Measurements from ENCODE around the gene WBP2. TPM values are rescaled to one million over a fixed set of nuclear protein-coding genes. Genes with fewer than 3 reads are reported as not detected.

The WBP2 gene
- total RNA-seq, 4 donors from 2014 or later = 129 to 259 (median 148) TPM

DNA sequence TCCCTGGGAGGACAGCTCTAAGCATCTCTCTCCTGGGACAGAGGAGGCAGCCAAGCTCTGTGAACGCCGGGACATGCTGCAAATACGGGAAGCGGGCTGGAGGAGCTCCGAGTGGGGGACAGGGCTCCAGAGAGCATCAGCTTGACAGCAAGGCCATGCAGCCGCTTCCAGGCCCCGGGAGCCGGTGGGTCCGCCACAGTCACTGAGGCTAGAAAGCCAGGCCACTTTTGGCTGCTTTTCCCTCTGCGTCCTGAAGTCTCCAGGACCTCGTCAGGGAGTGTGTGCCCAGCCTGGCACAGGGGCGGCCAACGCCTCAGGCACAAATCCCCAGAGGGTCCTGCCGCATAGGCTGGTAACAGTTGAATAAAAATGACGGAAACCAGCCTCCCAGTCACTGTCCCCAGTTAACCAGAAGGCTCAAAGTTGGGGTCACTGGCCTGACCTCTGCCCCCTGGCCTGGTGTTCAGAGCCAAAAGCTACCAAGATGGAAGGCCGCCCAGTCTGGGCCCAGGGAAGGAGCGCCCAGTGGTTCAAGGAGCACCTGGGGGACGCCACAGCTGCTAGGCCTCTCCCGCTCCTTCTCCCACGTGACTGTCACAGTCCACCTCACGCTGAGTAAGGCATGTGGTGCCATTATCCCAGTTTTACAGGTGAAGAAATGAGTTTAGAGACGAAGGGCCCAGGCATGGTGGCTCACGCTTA lies 44.8 kb upstream of the WBP2 start:
- in situ Hi-C loops (cut with MboI; ENCODE audit: low sequenced_read_pairs in 4 of 4) = loop anchor here in 1 of 4 donors (25.0 kb wide), 1 partner anchor 138 kb away; the partner anchor contains the start of gene GALK1
- intact Hi-C loops (cut with DNase I; ENCODE audit: low total_unique reads) = loop anchor here (5.0 kb wide), 2 partner anchors 118 to 133 kb away; partner anchors contain the start of genes GALK1 and UNK

DNA sequence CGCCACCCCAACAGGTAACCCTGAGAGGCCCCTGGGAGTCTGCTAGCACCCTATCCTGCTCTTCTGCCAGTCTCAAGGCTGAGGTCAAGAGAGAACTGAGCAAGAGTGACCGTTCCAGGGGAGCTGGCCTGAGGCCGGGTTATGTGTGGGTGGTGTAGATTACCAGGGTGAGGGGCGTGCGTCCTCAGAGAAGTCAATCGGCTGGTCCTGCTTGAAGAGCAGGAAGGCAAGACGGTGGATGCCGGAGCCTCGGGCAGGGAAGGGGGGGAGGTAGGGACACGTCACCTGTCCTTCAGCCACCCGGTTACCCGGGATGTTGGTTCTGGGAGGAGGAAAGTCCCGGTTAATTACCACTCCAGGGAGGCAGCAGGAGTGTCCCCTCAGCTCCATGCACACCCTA lies 44.2 kb upstream of the WBP2 start:
- intact Hi-C loops (cut with DNase I; ENCODE audit: low total_unique reads) = loop anchor here (5.0 kb wide), 2 partner anchors 117 to 132 kb away; partner anchors contain the start of genes GALK1 and UNK
- in situ Hi-C loops (cut with MboI; ENCODE audit: low sequenced_read_pairs in 4 of 4) = loop anchor here in 1 of 4 donors (25.0 kb wide), 1 partner anchor 137 kb away; the partner anchor contains the start of gene GALK1
- no peak for ATAC-seq

More for the DNA sequence above, 44.8 kb upstream of the WBP2 start:
- H3K4me3 ChIP-seq = no peak overlapping the region
- TF ChIP-seq, protein P1, sequence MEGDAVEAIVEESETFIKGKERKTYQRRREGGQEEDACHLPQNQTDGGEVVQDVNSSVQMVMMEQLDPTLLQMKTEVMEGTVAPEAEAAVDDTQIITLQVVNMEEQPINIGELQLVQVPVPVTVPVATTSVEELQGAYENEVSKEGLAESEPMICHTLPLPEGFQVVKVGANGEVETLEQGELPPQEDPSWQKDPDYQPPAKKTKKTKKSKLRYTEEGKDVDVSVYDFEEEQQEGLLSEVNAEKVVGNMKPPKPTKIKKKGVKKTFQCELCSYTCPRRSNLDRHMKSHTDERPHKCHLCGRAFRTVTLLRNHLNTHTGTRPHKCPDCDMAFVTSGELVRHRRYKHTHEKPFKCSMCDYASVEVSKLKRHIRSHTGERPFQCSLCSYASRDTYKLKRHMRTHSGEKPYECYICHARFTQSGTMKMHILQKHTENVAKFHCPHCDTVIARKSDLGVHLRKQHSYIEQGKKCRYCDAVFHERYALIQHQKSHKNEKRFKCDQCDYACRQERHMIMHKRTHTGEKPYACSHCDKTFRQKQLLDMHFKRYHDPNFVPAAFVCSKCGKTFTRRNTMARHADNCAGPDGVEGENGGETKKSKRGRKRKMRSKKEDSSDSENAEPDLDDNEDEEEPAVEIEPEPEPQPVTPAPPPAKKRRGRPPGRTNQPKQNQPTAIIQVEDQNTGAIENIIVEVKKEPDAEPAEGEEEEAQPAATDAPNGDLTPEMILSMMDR (IDR thresholded peaks at IDR 0.05 in 4 of 5, conservative IDR thresholded peaks at IDR 0.05 in 1 of 5) = no peak
- TF ChIP-seq POLR2A (IDR thresholded peaks at IDR 0.05) = no peak
- no peak for DNase-seq
- no peaks in the 10 kb centered on the region for H3K9me3 ChIP-seq
- no peaks in the 10 kb centered on the region for H3K27me3 ChIP-seq
- H3K4me1 ChIP-seq = peaks cover 26 to 33% of the 10 kb centered on the region in 2 donors
- ATAC-seq = no peak
- peaks cover 0 to 45% of the 10 kb centered on the region in 2 donors for H3K36me3 ChIP-seq
- H3K27ac ChIP-seq = no peak overlapping the region

DNA sequence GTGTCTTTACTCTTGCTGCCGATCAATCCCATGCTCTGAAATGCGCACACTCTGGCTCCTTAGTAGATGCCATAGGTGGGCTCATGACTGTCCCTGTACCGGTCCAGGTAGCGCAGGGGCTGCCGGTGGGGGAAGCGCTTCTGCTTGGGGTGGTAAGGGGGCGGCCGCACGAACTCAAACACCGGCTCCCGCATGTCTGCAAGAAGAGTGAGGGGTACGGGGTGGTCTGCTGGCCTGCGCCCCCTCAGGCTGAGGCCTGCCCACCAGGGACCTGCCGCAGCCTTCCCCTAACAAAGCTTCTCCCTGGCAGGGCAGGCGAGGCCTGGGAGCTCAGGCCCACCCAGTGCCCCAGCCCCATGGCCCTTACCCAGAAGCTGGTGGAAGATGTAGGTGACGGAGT lies 43.7 kb upstream of the WBP2 start:
- H3K9me3 ChIP-seq = no peaks in the 10 kb centered on the region
- DNase-seq (no peak), ATAC-seq (no peak)
- H3K4me3 ChIP-seq = no peak overlapping the region
- peaks cover 25 to 39% of the 10 kb centered on the region in 2 donors for H3K4me1 ChIP-seq
- peaks cover 0 to 45% of the 10 kb centered on the region in 2 donors for H3K36me3 ChIP-seq
- no peaks in the 10 kb centered on the region for H3K27me3 ChIP-seq
- TF ChIP-seq, protein P1 (IDR thresholded peaks at IDR 0.05 in 4 of 5, conservative IDR thresholded peaks at IDR 0.05 in 1 of 5) = no peak
- no peak for TF ChIP-seq POLR2A (IDR thresholded peaks at IDR 0.05)
- intact Hi-C loops (cut with DNase I; ENCODE audit: low total_unique reads) (loop anchor here (5.0 kb wide), 2 partner anchors 116 to 131 kb away; partner anchors contain the start of genes GALK1 and UNK), in situ Hi-C loops (cut with MboI; ENCODE audit: low sequenced_read_pairs in 4 of 4) (loop anchor here in 1 of 4 donors (25.0 kb wide), 1 partner anchor 136 kb away; the partner anchor contains the start of gene GALK1)
- no peak overlapping the region for H3K27ac ChIP-seq

More for the DNA sequence above, 44.2 kb upstream of the WBP2 start:
- H3K4me3 ChIP-seq = no peak overlapping the region
- DNase-seq = no peak
- H3K27me3 ChIP-seq = no peaks in the 10 kb centered on the region
- H3K4me1 ChIP-seq = peaks cover 28 to 39% of the 10 kb centered on the region in 2 donors
- TF ChIP-seq, protein P1 (IDR thresholded peaks at IDR 0.05 in 4 of 5, conservative IDR thresholded peaks at IDR 0.05 in 1 of 5) = no peak
- no peak for TF ChIP-seq POLR2A (IDR thresholded peaks at IDR 0.05)
- no peak overlapping the region for H3K27ac ChIP-seq
- H3K9me3 ChIP-seq = no peaks in the 10 kb centered on the region
- peaks cover 0 to 45% of the 10 kb centered on the region in 2 donors for H3K36me3 ChIP-seq

DNA sequence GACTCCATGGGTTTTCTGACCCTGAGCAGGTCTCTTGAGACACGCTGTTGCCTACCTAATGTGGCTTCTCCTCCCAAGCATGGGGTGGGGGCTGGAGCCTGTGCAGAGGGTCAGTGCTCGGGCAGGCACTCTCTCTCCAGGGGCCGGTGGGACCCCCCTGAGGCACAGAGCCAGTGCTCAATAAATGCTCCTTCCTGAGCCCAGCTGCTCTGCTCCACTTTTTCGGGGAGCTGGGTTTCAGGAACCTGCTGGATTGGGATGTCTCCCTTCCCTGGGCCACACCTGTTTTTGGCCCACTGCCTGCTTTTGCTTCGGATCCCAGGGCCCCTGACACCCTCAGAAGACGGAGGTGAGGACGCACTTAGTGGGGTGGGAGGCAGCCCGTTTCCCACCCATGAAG lies 42.9 kb upstream of the WBP2 start:
- TF ChIP-seq, protein P1 (IDR thresholded peaks at IDR 0.05 in 4 of 5, conservative IDR thresholded peaks at IDR 0.05 in 1 of 5) = no peak
- no peak for TF ChIP-seq POLR2A (IDR thresholded peaks at IDR 0.05)
- Histone ChIP-seq H3K4me3 (no peak overlapping the region), H3K36me3 (peaks cover 0 to 44% of the 10 kb centered on the region in 2 donors), H3K4me1 (peaks cover 18 to 33% of the 10 kb centered on the region in 2 donors), H3K9me3 (no peaks in the 10 kb centered on the region), H3K27me3 (no peaks in the 10 kb centered on the region), H3K27ac (peak overlapping the region in 2 of 4 donors; percentile 96)
- ATAC-seq (no peak), DNase-seq (no peak)
- intact Hi-C loops (cut with DNase I; ENCODE audit: low total_unique reads) (loop anchor here (5.0 kb wide), 2 partner anchors 116 to 131 kb away; partner anchors contain the start of genes GALK1 and UNK), in situ Hi-C loops (cut with MboI; ENCODE audit: low sequenced_read_pairs in 4 of 4) (loop anchor here in 1 of 4 donors (25.0 kb wide), 1 partner anchor 136 kb away; the partner anchor contains the start of gene GALK1)
